GM19240 (cell line): ENCODE results near the gene LMTK3.

Experiments used
- DNase-seq: peaks from one replicate; pipeline ENCODE4 v3.0.0; 2011; ENCODE audit warnings: low spot score; ENCODE audit not compliant: insufficient read length

The LMTK3 gene

GRCh38 chr19:48474084-48474592 lies 37.5 kb downstream of the LMTK3 start:
- DNase-seq, result no peak

- DNase-seq, result no peak
Observed at GRCh38 chr19:48473161-48473966, 38.3 kb downstream of the LMTK3 start.

- DNase-seq, result no peak
Observed at GRCh38 chr19:48471836-48472235, 39.8 kb downstream of the LMTK3 start.

GRCh38 chr19:48470856-48471255 lies 40.8 kb downstream of the LMTK3 start:
- DNase-seq, result no peak

DNA sequence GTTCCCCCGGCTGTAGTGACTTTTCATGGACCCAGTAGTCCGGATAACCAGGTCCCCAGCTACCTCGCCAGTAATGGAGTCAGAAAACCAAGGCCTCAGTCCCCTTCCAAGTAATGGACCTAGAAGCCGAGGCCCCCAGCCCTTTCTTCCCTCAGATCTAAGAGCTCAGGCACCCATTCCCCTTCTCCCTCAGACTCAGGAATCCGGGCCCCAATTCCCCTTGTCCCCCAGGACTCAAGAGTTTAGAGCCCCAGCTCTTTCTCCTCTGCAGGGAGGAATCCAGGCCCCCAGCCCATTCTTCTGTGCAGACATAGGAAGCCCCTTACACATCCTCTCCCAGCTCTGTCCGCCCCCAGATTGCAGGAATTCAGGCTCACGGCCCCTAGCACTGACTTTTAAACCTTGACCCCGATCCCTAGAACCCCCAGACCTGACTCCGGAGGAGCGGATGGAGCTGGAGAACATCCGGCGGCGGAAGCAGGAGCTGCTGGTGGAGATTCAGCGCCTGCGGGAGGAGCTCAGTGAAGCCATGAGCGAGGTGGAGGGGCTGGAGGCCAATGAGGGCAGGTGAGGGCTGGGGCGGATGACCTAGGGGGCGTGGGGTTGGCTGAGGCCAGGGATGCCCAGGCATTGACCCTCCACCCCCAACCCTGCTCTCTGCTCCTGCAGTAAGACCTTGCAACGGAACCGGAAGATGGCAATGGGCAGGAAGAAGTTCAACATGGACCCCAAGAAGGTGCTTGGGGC lies 41.5 kb downstream of the LMTK3 start:
- DNase-seq, result no peak

- DNase-seq, result no peak
Observed at GRCh38 chr19:48469289-48469881, 42.2 kb downstream of the LMTK3 start, which contains the start of gene CYTH2. Gene CYTH2, plus strand, starts transcription at chr19:48469369. Its CDS starts 139 bp downstream, at chr19:48469508.

DNA sequence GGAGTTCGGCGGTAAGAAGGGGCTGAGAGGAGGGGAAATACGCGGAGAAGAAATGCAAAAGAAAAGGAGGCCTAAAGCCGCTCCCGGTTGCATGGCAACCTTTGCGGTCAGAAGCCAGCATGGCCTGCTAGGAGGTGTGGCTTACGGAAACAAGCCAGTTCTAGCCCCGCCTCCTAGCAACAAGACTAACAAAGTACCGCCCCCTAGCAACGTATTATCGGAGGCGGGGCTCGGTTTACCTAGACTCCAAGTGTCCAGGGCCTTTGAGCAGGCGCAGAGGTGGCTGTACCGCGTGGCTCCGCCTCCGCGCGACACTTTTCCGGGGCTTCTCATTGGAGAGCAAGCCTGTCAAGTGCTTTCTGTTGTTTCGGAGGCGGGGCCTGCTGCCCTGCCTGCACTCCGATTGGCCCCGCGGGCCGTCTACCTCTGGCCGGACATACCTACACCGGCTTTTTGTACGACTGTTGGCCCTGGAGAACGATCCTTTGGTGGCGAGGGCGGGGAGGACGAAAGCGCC lies 42.8 kb downstream of the LMTK3 start:
- DNase-seq, result peak; percentile 96

DNA sequence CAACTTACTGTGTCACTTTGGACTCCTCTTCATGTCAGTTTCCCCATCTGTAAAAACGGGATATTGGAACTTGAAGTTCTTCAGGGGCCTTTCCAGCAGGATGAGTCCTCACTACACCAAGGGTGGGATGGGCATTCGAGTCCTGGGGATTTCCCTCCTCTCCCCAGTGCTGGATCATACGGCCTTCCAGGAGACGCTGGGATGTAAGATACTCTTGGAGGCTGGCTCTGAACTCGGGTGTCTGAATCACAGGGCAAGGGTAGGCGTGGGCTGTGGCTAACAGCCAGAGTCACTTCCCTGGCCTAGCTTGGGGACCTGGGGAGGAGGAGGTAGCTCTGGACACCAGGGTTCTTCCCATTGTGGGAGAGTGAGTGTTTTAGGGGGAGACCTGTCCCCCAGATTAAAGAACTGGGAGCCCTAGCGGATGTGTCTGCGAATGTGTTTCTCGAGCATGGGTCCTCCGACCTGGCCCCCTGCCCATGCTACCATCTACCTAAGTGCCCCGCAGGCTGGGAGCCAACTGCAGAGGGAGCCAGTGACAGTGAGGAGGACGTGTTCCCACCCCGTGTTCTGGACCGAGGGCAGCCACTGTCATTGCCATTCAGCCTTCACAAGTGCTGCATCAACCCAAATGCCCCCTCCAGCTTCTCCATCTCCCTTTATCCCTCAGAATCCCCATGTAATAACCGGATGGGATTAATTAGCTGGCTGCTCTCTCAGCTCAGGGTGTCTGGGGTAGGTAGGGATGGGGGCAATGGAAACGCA lies 44.9 kb downstream of the LMTK3 start:
- no peak for DNase-seq

GRCh38 chr19:48465215-48465614 lies 46.4 kb downstream of the LMTK3 start:
- DNase-seq, result no peak

DNA sequence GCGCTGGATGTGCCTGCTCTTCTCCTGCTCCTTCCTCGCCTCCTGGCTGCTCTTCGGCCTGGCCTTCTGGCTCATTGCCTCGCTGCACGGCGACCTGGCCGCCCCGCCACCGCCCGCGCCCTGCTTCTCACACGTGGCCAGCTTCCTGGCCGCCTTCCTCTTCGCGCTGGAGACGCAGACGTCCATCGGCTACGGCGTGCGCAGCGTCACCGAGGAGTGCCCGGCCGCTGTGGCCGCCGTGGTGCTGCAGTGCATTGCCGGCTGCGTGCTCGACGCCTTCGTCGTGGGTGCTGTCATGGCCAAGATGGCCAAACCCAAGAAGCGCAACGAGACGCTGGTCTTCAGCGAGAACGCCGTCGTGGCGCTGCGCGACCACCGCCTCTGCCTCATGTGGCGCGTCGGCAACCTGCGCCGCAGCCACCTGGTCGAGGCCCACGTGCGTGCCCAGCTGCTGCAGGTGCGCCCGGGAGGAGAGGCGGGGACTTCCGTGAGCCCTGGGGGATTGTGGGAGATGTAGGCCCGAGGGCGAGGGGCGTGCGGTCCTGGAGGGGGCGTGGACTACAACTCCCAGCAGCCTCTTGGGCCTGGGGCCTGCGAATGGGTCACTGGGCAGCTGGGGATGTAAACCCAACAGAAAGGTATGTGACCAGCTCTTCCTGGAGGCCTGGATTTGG lies 49.5 kb downstream of the LMTK3 start:
- no peak for DNase-seq

DNA sequence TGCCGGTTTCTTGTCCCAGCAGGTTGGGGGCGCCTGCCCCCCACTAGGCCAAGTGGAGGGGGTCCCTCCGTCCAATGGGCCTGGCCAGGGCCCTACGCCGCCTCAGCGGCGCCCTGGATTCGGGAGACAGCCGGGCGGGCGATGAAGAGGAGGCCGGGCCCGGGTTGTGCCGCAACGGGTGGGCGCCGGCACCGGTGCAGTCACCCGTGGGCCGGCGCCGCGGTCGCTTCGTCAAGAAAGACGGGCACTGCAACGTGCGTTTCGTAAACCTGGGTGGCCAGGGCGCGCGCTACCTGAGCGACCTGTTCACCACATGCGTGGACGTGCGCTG lies 50.0 kb downstream of the LMTK3 start:
- no peak for DNase-seq

- DNase-seq, result no peak
Observed at GRCh38 chr19:48458016-48458415, 53.6 kb downstream of the LMTK3 start.

DNA sequence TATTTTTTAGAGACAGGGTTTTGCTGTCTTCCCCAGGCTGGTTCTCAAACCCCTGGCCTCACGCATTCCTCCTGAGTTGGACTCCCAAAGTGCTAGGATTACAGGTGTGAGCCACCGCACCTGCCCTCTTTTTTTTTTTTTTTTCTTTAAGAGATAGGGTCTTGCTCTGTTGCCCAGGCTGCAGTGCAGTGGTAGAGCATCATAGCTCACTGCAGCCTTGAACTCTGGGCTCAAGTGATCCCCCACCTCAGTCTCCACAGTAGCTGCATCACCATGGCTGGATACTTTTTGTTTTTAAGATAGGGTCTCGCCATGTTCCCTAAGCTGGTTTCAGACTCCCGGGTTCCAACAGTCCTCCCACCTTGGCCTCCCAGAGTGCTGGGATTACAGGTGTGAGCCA lies 54.8 kb downstream of the LMTK3 start:
- no peak for DNase-seq

GRCh38 chr19:48455908-48456562 lies 55.6 kb downstream of the LMTK3 start:
- DNase-seq, result no peak

GRCh38 chr19:48455171-48455907 lies 56.3 kb downstream of the LMTK3 start, which contains the start of gene KCNJ14:
Gene KCNJ14, plus strand, starts transcription at chr19:48455574. Its CDS starts 6,151 bp downstream, at chr19:48461725.
- DNase-seq, result no peak

DNA sequence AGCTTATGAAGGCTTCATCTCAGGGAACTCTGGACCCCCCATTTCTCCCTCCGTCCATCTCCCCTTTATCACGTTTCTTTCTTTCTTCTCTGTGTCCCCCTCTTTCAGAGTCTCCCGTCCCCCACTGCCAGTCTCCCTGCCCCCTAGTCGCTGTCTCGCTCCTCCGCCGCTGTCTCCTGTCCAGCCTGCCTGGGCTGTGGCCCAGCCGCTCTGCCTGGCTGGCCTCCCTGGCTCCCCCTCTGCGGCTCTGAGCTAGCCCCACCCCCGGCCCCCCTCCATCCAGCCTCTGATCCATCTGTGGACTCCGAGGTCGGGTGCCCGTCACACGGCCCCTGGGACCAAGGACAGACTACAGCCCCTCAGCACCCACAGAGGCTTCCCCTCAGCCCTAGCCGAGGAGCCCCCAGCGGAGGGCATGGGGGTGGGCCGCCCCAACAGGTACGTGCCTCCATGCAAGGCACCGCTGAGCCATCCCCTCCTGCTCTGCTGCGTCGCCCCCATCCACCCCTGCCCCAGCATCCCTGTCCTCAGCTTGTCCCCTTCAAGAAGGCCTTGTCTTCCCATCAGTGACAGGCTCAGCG lies 57.4 kb downstream of the LMTK3 start:
- no peak for DNase-seq

- no peak for DNase-seq
Observed at GRCh38 chr19:48452289-48453190, 59.1 kb downstream of the LMTK3 start.

- no peak for DNase-seq
Observed at GRCh38 chr19:48451624-48452023, 60.0 kb downstream of the LMTK3 start.
